Lung (tissue), 12 donors: ENCODE results near the gene KRT14. TPM values are rescaled to one million over a fixed set of nuclear protein-coding genes. Genes with fewer than 3 reads are reported as not detected.

Experiments
- ATAC-seq: fragments of 200-7000 bp; cut with Tn5 transposase; one replicate; pipeline ENCODE4 v1.9.1; 2020; ENCODE audit warnings: moderate number of reproducible peaks; ENCODE audit not compliant: insufficient read depth, low FRiP score
- DNase-seq, 3 donors: peaks; one replicate each; pipeline ENCODE4 v3.0.0-alpha.2; 2013 to 2017
- H3K27ac ChIP-seq, 2 donors: one replicate each; pipeline ENCODE4 v1.5.1; 2013; ENCODE audit warnings: mild to moderate bottlenecking in 2 of 2, moderate library complexity in 2 of 2, control low read depth in 1 of 2, inconsistent platforms in 1 of 2, low read depth in 1 of 2, low read length in 1 of 2
- H3K27me3 ChIP-seq, 3 donors: one replicate each; pipeline ENCODE4 v1.5.1; 2013; ENCODE audit warnings: low read length in 2 of 3; ENCODE audit not compliant: control insufficient read depth in 3 of 3, insufficient read depth in 3 of 3
- H3K36me3 ChIP-seq, 4 donors: one replicate each; pipeline ENCODE4 v1.5.1; 2013; ENCODE audit warnings: low read length in 4 of 4, mild to moderate bottlenecking in 1 of 4, moderate library complexity in 1 of 4; ENCODE audit not compliant: control insufficient read depth in 4 of 4, insufficient read depth in 4 of 4
- H3K4me1 ChIP-seq, 5 donors: one replicate each; pipeline ENCODE4 v1.5.1; 2013; ENCODE audit warnings: low read length in 5 of 5, mild to moderate bottlenecking in 2 of 5, moderate library complexity in 1 of 5; ENCODE audit not compliant: control insufficient read depth in 5 of 5, insufficient read depth in 5 of 5
- H3K4me3 ChIP-seq: one replicate; pipeline ENCODE4 v1.5.1; 2013; ENCODE audit warnings: mild to moderate bottlenecking, control low read depth, moderate library complexity
- H3K9ac ChIP-seq, 2 donors: one replicate each; pipeline ENCODE4 v1.5.1; 2013; ENCODE audit warnings: low read length in 2 of 2, control low read depth in 1 of 2; ENCODE audit not compliant: insufficient read depth in 1 of 2
- H3K9me3 ChIP-seq, 4 donors: one replicate each; pipeline ENCODE4 v1.5.1; 2013; ENCODE audit warnings: low read length in 3 of 4, mild to moderate bottlenecking in 1 of 4, moderate library complexity in 1 of 4; ENCODE audit not compliant: control insufficient read depth in 4 of 4, insufficient read depth in 3 of 4
- CTCF ChIP-seq: IDR thresholded peaks from 2 replicates; pipeline ENCODE4 v1.5.1; 2012; ENCODE audit warnings: mild to moderate bottlenecking; ENCODE audit errors: control extremely low read depth, extremely low read depth
- WGBS, 2 donors: extraction: QIAGEN DNeasy Blood & Tissue Kit; methylation state at CpG; one replicate each; pipeline ENCODE4 v1.1.7; 2013; 5-methylcytosine and 5-hydroxymethylcytosine counted together
- polyA plus RNA-seq, 2 donors: library from polyadenylated mRNA; stranded (reverse); fragments of 200-250 nt; gene quantifications; one replicate each; pipeline ENCODE4 v1.2.1, GENCODE V29; 2013
- total RNA-seq, 2 donors: library from RNA; depleted of rRNA in 1 of 2; stranded (reverse); fragments of >200 nt in 1 of 2; gene quantifications; one replicate each; pipeline ENCODE4 v1.2.1, GENCODE V29; 2014 to 2021
- donor health status: control.
- donor health status: control.
- donor health status: Bipolar disorder and iron deficiency.
- donor health status: healthy.
- donor health status: DM: yes; HTN: yes; CAD: no.

The KRT14 gene
- total and polyA plus RNA-seq, 4 donors: 0.37 to 0.71 (median 0.63) TPM; not detected in 1

DNA sequence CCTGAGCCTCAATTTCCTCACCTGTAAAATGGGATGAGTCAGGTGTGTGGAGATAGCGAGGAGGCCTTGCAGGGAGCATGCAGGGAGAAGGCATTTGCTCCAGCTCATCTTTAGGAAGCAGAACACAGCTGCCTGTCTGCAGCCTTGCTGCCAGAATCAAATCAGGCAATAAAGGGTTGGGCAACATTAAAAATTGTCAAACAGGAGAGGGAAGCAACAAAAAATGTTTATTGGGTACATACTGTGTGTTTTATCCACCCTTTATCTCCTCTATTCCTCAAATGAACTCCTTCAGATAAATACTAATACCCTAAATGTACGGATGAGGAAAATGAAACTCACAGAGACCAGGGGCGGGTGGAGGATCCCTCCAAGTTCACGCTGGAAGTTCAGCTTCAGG lies 13.6 kb upstream of the KRT14 start:
- no peak for ATAC-seq
- H3K4me1 ChIP-seq: no peaks in the 10 kb centered on the region
- H3K36me3 ChIP-seq: no peaks in the 10 kb centered on the region
- H3K9ac ChIP-seq: no peak overlapping the region
- DNase-seq: no peak
- H3K9me3 ChIP-seq: no peaks in the 10 kb centered on the region
- no peak overlapping the region for H3K4me3 ChIP-seq
- WGBS, 2 donors: 71 to 76% methylated on average over 4 of the region's 4 CpGs
- no peak overlapping the region for H3K27ac ChIP-seq
- no peaks in the 10 kb centered on the region for H3K27me3 ChIP-seq
- no peak for TF ChIP-seq CTCF

DNA sequence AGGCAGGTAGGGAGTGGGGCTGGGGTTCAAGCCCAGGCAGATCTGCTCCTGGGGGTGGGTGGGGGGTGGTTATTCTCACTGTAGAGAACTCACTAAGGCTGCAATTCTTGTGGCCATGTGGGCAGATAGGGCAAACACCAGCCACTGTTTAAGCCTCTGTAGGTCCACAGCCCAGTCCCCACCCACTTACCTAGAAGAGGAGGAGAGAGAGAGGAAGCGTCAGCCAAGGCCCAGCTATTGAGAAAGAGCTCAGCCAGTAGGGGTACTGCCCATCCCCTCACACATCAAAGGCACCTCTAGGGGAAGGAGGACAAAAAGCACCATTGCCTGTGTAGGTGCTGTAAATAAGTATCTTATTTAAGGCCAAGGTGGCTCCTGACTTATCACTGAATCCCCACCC lies 13.0 kb upstream of the KRT14 start:
- H3K36me3 ChIP-seq: no peaks in the 10 kb centered on the region
- no peaks in the 10 kb centered on the region for H3K27me3 ChIP-seq
- H3K9ac ChIP-seq: no peak overlapping the region
- no peak overlapping the region for H3K4me3 ChIP-seq
- ATAC-seq: no peak
- H3K4me1 ChIP-seq: no peaks in the 10 kb centered on the region
- no peak for DNase-seq
- H3K9me3 ChIP-seq: no peaks in the 10 kb centered on the region
- no peak for TF ChIP-seq CTCF
- WGBS, 2 donors: 21 to 40% methylated on average over 1 of the region's 1 CpG
- no peak overlapping the region for H3K27ac ChIP-seq

DNA sequence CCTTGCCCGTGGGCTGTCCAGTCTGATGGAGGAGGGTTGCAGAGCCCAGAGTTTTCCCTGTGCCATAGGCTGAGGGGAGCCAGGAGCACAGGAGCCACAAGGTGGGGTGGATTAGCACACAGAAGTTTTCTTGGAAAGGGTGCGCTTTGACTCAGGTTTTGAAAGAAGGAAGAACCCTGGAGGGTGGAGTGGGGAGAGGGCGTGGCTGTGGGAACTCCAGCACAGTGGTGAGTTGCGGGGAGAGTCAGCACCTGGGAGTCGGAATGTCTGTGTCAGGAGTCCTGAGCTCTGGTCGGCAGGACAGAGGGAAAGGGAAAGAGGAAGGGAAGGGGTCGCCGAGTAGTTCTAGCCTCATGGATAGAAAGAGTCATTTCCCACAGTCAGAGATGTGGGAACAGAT lies 8.9 kb upstream of the KRT14 start:
- H3K4me3 ChIP-seq: no peak overlapping the region
- DNase-seq: no peak
- no peak overlapping the region for H3K27ac ChIP-seq
- ATAC-seq: no peak
- WGBS, 2 donors: 77 to 80% methylated on average over 8 of the region's 8 CpGs
- H3K36me3 ChIP-seq: no peaks in the 10 kb centered on the region
- TF ChIP-seq CTCF: no peak
- H3K9ac ChIP-seq: no peak overlapping the region
- H3K27me3 ChIP-seq: no peaks in the 10 kb centered on the region
- H3K9me3 ChIP-seq: no peaks in the 10 kb centered on the region
- no peaks in the 10 kb centered on the region for H3K4me1 ChIP-seq

- no peak for TF ChIP-seq CTCF
- no peaks in the 10 kb centered on the region for H3K27me3 ChIP-seq
- no peaks in the 10 kb centered on the region for H3K36me3 ChIP-seq
- H3K27ac ChIP-seq: no peak overlapping the region
- H3K9me3 ChIP-seq: no peaks in the 10 kb centered on the region
- H3K9ac ChIP-seq: no peak overlapping the region
- H3K4me1 ChIP-seq: no peaks in the 10 kb centered on the region
- ATAC-seq (no peak), DNase-seq (no peak)
- WGBS, 2 donors: 62 to 70% methylated on average over 3 of the region's 3 CpGs
- H3K4me3 ChIP-seq: no peak overlapping the region
Measured at GRCh38 chr17:41594363-41594915, 7.7 kb upstream of the KRT14 start.
